ENCODE measurements around the gene SLMAP. TPM values are rescaled to one million over a fixed set of nuclear protein-coding genes. Genes with fewer than 3 reads are reported as not detected.
A peak's percentile ranks its signal among the peaks of the same experiment; 100 is the strongest.

SLMAP gene
- total and polyA plus RNA-seq, 2 of the 13 experiments (the other 11 are each of a cell fraction or from before 2014, with no cell fraction given): 24.0 to 48.3 TPM

DNA sequence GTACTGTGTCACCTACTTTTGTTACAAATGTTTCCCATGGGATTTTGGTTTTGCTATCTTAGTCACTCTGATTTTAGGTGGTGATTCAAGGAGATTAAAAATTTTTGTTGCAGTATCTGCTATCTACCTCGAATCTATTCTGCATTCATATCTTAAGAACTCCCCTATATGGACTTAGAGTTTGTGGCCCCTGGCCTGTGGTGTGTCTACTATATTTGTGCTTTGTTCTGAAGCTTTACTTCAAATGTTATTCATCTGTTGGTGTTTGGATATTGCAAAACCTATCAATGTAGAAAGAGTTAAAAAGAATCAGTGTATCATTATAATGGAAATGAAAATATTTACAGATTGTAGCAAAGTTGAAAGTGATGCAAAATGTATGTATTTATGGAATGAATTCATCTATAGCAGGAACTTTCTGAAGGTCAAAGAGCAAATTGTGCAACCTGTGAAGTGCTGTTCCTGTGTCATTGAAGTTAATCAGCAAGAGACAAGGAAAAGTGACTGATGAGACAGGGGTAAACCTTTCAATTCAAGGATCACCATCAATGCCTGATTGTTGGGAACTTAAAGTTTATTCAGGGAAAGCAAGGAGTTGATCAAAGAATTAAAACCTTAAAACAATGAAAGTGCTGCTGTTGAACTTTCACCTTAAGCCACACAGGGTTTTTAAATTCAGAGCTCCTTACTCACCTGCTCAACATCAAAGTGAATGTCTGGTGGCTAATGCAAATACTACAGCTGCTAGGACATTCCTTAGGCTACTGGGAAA lies 71.0 kb downstream of the SLMAP start (continued):
- TF ChIP-seq CHD4 (IDR thresholded peaks at IDR 0.05; ENCODE audit: borderline replicate concordance, low read length) (no peak), ZFY (CRISPR knock-in tag; IDR thresholded peaks at IDR 0.05) (no peak), FOSL2 (CRISPR knock-in tag; IDR thresholded peaks at IDR 0.05) (peak; percentile 65), ZNF598 (CRISPR knock-in tag; IDR thresholded peaks at IDR 0.05; ENCODE audit: borderline replicate concordance) (no peak), POLR2AphosphoS2 (IDR thresholded peaks at IDR 0.05; ENCODE audit: low read depth, low read length) (no peak), ZMYM3 (CRISPR knock-in tag; IDR thresholded peaks at IDR 0.05) (no peak), ZC3H13 (CRISPR knock-in tag; IDR thresholded peaks at IDR 0.05) (no peak), ZNF761 (CRISPR knock-in tag; conservative IDR thresholded peaks at IDR 0.05) (no peak), ZNF274 (CRISPR knock-in tag; IDR thresholded peaks at IDR 0.05) (no peak), PAF1 (CRISPR knock-in tag; IDR thresholded peaks at IDR 0.05) (no peak), KDM4B (CRISPR knock-in tag; IDR thresholded peaks at IDR 0.05) (peak; percentile 44; the same call in 1 of the 2 replicates), ZNF33A (CRISPR knock-in tag; IDR thresholded peaks at IDR 0.05; ENCODE audit: borderline replicate concordance) (no peak), JARID2 (CRISPR knock-in tag; IDR thresholded peaks at IDR 0.05; ENCODE audit: insufficient replicate concordance) (no peak)
- TF ChIP-seq, protein P1, sequence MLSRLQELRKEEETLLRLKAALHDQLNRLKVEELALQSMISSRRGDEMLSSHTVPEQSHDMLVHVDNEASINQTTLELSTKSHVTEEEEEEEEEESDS (CRISPR knock-in tag; IDR thresholded peaks at IDR 0.05; ENCODE audit: borderline replicate concordance): no peak
- TF ChIP-seq, protein P2, sequence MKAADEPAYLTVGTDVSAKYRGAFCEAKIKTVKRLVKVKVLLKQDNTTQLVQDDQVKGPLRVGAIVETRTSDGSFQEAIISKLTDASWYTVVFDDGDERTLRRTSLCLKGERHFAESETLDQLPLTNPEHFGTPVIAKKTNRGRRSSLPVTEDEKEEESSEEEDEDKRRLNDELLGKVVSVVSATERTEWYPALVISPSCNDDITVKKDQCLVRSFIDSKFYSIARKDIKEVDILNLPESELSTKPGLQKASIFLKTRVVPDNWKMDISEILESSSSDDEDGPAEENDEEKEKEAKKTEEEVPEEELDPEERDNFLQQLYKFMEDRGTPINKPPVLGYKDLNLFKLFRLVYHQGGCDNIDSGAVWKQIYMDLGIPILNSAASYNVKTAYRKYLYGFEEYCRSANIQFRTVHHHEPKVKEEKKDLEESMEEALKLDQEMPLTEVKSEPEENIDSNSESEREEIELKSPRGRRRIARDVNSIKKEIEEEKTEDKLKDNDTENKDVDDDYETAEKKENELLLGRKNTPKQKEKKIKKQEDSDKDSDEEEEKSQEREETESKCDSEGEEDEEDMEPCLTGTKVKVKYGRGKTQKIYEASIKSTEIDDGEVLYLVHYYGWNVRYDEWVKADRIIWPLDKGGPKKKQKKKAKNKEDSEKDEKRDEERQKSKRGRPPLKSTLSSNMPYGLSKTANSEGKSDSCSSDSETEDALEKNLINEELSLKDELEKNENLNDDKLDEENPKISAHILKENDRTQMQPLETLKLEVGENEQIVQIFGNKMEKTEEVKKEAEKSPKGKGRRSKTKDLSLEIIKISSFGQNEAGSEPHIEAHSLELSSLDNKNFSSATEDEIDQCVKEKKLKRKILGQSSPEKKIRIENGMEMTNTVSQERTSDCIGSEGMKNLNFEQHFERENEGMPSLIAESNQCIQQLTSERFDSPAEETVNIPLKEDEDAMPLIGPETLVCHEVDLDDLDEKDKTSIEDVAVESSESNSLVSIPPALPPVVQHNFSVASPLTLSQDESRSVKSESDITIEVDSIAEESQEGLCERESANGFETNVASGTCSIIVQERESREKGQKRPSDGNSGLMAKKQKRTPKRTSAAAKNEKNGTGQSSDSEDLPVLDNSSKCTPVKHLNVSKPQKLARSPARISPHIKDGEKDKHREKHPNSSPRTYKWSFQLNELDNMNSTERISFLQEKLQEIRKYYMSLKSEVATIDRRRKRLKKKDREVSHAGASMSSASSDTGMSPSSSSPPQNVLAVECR (CRISPR knock-in tag; IDR thresholded peaks at IDR 0.05; ENCODE audit: borderline replicate concordance): no peak; the same call in 1 of the 2 replicates
- TF ChIP-seq, protein P3, sequence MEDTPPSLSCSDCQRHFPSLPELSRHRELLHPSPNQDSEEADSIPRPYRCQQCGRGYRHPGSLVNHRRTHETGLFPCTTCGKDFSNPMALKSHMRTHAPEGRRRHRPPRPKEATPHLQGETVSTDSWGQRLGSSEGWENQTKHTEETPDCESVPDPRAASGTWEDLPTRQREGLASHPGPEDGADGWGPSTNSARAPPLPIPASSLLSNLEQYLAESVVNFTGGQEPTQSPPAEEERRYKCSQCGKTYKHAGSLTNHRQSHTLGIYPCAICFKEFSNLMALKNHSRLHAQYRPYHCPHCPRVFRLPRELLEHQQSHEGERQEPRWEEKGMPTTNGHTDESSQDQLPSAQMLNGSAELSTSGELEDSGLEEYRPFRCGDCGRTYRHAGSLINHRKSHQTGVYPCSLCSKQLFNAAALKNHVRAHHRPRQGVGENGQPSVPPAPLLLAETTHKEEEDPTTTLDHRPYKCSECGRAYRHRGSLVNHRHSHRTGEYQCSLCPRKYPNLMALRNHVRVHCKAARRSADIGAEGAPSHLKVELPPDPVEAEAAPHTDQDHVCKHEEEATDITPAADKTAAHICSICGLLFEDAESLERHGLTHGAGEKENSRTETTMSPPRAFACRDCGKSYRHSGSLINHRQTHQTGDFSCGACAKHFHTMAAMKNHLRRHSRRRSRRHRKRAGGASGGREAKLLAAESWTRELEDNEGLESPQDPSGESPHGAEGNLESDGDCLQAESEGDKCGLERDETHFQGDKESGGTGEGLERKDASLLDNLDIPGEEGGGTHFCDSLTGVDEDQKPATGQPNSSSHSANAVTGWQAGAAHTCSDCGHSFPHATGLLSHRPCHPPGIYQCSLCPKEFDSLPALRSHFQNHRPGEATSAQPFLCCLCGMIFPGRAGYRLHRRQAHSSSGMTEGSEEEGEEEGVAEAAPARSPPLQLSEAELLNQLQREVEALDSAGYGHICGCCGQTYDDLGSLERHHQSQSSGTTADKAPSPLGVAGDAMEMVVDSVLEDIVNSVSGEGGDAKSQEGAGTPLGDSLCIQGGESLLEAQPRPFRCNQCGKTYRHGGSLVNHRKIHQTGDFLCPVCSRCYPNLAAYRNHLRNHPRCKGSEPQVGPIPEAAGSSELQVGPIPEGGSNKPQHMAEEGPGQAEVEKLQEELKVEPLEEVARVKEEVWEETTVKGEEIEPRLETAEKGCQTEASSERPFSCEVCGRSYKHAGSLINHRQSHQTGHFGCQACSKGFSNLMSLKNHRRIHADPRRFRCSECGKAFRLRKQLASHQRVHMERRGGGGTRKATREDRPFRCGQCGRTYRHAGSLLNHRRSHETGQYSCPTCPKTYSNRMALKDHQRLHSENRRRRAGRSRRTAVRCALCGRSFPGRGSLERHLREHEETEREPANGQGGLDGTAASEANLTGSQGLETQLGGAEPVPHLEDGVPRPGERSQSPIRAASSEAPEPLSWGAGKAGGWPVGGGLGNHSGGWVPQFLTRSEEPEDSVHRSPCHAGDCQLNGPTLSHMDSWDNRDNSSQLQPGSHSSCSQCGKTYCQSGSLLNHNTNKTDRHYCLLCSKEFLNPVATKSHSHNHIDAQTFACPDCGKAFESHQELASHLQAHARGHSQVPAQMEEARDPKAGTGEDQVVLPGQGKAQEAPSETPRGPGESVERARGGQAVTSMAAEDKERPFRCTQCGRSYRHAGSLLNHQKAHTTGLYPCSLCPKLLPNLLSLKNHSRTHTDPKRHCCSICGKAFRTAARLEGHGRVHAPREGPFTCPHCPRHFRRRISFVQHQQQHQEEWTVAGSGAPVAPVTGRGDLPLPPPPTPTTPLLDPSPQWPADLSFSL (CRISPR knock-in tag; IDR thresholded peaks at IDR 0.05): no peak
- TF ChIP-seq, protein P4, sequence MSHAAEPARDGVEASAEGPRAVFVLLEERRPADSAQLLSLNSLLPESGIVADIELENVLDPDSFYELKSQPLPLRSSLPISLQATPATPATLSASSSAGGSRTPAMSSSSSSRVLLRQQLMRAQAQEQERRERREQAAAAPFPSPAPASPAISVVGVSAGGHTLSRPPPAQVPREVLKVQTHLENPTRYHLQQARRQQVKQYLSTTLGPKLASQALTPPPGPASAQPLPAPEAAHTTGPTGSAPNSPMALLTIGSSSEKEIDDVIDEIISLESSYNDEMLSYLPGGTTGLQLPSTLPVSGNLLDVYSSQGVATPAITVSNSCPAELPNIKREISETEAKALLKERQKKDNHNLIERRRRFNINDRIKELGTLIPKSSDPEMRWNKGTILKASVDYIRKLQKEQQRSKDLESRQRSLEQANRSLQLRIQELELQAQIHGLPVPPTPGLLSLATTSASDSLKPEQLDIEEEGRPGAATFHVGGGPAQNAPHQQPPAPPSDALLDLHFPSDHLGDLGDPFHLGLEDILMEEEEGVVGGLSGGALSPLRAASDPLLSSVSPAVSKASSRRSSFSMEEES (CRISPR knock-in tag; IDR thresholded peaks at IDR 0.05): no peak; the same call in 1 of the 2 replicates
